Lung microvascular endothelial cell (primary cell): ENCODE results near the gene CSAD. TPM values are rescaled to one million over a fixed set of nuclear protein-coding genes. Genes with fewer than 3 reads are reported as not detected.
A peak's percentile ranks its signal among the peaks of the same experiment; 100 is the strongest.

ENCODE experiments used
- DNase-seq, 2 donors: peaks; one replicate each; pipeline versions ENCODE4 v3.0.0 to v3.0.0-alpha.2; 2010; ENCODE audit warnings: low read depth in 2 of 2
- total RNA-seq: library from RNA; depleted of rRNA; stranded (reverse); fragments of >200 nt; gene quantifications from 2 replicates; pipeline ENCODE4 v1.2.1, GENCODE V29; 2014

The CSAD gene
- total RNA-seq, 1 donor from 2014 or later, result 6.0 TPM

GRCh38 chr12:53200107-53200457 is 19.4 kb upstream of the CSAD start:
- no peak for DNase-seq

DNA sequence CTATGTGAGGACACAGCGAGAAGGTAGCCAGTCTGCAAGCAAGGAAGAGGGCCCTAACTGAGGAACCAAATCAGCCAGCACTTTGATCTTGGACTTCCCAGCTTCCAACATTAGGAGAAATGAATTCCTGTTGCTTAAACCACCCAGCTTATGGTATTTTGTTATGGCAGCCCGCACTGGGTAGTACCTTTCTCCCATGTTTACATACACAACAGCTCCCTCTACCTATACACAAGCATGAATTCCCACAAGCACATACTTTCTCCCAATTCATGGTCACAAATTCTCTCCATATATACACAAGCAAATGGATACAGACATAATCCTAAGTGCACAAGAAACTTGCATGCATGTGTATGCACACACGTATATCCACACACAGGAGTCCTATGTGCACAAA is 19.0 kb upstream of the CSAD start:
- no peak for DNase-seq

GRCh38 chr12:53198486-53199110 is 17.9 kb upstream of the CSAD start:
- DNase-seq, result no peak

GRCh38 chr12:53197011-53197640 is 16.4 kb upstream of the CSAD start:
- no peak for DNase-seq

DNA sequence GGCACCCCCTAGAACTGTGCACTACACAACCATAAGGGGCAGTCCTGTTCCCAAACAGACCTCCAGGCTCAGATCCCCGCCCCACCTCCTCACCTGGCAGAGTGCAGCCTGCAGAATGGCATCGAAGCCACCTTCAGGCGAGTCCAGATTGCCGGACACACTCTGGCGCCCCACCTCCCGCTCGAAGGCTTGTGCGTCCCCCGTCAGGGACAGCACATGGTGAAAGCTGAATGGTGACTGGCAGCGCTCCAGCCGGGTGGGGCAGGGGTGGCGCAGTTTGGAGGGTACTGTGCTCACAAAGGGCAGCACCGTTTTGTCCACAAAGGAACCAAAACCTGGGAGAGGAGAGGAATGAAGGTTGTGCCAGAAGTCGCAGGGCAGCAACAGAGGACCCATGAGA is 15.8 kb upstream of the CSAD start:
- no peak for DNase-seq

- no peak for DNase-seq
Measured at GRCh38 chr12:53195516-53196420, 15.0 kb upstream of the CSAD start.

- DNase-seq, result no peak
Measured at GRCh38 chr12:53194973-53195372, 14.2 kb upstream of the CSAD start.

DNA sequence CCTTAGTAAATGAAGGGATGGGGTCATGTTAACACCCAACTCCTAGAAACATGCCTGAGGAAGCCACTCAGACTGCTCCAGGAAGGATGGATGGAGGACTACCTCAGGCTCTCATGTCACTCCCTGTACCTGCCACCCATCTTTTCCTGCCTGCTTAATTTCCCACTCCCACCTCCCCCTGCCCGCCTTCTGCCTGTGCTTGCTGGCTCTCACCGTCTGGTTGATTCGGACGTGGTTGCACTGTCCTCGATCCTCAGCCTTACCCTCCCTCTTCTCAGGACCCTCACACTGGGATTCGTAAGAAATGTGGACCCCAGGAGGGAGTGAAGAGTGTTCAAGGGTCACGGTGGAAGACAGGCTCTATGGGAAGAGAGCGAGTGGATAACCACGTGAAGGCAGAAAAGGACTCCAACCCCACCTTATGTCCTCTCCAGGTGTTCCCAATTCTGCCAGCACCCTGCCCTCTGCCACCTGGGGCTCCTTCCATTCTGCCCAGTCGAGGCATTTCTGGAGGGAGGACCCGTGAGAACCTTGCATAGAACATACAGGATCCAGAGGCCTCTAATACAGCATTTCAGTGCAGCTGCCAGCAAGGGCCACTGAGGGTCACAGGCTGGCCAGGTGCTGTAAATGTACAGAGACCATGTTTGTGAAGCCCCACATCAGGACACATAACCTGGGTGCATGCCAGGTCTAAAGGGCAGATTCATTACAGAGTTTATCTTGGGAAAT is 13.4 kb upstream of the CSAD start:
- DNase-seq, result no peak

DNA sequence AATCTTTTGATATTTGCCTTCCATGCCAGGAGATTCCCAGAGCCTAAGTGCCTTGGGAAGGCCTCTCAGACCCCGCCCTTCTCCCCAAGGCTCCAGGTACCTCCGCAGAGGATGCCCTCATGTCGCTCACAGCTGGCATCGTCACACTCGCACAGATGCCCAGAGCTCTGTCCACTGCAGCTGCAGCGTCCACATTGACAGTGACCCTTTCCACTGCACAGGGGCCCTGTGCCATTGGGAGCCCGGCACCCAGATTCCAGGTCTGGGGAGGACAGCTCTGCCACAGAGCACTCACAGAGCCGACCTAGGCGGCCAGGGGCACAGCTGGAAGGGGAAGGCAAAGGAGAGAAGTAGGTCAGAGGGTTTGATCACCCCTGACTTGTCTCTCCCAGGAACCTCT is 12.3 kb upstream of the CSAD start:
- DNase-seq, result no peak

- no peak for DNase-seq
Measured at GRCh38 chr12:53192531-53193021, 11.9 kb upstream of the CSAD start.

DNA sequence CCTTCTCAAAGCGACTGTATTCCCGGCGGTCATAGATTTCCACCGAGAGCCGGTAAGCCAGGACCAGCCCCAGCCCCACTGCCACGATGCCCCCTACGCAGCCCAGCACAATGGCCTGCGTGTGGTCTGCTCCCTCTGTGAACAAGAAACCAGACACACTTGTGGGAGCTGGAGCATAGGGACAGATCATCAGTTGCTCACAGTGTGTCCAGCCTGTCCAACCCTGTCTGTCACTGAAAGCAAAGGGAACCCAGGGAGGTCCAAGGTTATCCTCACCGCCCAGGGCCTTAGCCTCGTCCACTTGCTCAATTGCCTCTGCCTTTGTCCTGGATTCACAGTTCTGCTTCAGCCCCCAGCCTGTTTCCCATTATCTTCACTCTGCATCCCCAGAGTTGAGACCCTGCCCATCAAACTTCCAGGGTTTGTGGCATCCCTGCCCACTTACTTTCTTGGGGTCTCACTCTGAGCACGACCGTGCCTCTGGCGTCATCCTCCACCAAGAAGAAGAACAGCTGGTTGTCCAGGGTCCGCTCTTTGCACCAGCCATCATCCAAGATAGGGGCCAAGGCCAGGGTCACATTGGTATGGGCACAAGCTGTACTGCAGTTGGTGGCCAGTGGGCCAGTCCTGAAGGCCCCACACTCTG is 11.3 kb upstream of the CSAD start:
- no peak for DNase-seq

DNA sequence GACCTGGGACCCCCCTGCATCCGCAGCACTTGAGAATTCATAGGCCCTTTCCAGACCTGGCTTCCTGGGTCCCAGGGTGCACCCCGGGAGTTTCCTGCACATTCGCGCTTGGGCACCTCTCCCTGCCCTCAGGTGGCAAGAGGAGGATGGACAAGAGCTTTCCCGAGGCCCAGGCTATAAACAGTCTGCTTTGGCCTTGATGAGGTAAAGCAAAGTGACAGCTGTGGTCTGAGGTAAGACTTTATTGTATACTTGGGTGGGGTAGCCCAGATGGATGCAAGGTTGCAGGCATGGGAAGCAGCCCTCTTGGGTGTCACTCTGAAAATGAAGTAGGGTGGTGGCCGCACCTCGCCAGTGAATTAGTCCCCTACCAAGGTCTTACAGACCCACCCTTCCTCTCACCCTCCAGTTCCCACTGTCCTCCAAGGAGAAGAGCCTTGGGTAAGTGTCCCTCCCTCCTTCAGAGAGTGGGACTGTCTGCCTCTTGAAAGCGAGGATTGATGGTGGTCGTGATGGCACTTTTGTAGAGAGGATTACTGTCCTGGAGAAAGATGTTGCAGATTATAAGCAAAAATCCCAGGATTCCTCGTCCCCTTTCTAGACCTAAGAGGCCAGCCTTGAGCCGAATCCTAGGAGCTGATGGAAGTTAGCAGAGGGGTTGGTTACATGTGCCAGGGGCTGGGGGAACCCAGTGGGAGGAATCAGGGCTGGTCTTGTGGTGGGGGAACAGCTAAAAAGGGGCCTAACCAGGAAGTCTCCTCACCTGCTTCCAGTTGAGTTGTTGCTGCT is 10.6 kb upstream of the CSAD start:
- DNase-seq, result no peak

GRCh38 chr12:53190108-53190729 is 9.5 kb upstream of the CSAD start:
- DNase-seq, result peak; percentile 61 to 68

GRCh38 chr12:53187145-53187899 is 6.6 kb upstream of the CSAD start:
- no peak for DNase-seq

DNA sequence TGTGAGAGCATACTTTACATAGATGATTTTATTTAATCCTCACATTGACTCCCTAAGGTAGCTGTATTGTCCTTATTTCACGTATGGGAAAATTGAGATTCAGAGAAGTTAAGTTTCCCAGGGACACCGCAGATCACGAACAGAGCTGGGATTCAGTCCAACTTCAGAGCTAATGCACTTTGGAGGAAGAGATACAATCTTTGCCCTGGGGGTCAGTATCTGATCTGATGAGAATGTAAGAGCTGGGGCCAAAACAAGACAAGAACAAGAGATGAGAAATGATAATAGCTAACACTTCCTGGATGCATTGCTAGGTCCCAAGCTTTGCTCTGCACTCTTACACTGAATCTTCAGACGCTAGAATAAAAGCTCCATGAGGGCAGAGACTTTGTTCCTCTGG is 6.0 kb upstream of the CSAD start:
- DNase-seq, result no peak

GRCh38 chr12:53185582-53186153 is 4.9 kb upstream of the CSAD start:
- no peak for DNase-seq

DNA sequence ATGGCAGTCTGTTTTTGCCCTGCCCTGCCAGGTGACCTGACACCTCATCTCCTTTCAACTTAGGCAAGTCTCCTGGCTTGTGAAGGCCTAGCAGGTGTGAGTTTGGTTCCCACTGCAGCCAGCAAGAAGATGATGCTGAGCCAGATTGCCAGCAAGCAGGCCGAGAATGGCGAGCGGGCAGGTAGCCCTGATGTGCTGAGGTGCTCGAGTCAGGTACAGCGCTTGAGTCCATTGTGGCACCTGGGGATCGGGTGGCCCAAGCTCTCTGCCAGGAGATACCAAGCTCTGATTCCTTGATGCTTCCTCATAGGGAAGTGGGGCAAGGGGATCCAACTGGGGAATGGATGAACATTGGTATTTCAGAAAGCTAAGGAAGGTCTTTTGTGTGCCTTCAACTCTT is 4.1 kb upstream of the CSAD start:
- DNase-seq, result no peak

- no peak for DNase-seq
Measured at GRCh38 chr12:53182903-53183302, 2.2 kb upstream of the CSAD start.

DNA sequence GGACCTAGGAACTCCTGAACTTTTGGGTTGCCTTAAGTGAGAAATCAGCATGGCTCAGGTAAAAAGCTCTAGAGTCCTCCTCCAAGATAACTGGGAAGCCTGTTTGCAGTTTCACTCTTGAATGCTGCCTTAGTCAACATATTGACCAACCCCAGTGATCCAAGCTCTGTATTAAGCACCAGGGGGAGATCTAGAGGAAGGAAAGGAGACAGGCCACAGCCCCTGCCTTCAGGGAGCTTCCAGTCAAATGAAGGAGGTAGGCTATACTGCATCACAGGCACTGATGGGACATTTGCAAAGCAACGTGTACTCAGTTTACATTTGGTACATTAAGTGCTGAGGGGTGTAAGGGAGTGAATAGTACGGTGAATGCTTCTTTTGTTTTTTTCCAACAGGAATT is 1.2 kb upstream of the CSAD start:
- no peak for DNase-seq
